ENCODE results near the gene CCDC171.

DNA sequence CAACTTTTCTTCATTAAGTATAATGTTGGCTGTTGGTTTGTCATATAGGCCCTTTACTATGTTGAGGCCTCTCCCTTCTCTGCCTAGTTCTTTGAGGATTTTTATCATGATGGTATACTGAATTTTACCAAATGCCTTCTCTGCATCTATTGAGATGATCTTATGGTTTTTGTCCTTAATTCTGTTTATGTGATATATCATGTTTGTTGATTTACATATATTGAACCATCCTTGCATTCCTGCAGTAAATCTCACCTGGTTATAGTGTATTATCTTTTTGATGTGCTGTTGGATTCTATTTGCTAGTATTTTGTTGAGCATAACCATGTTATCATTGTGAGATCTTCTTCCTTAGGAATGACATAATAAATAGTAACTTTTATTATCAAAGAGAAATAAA is 362.9 kb downstream of the CCDC171 start:
- TF ChIP-seq POLR2AphosphoS5 (IDR thresholded peaks at IDR 0.05; ENCODE audit: low read depth, low read length) (no peak), POLR2A (IDR thresholded peaks at IDR 0.05; ENCODE audit: low read depth, low read length) (no peak), TAF1 (IDR thresholded peaks at IDR 0.05; ENCODE audit: borderline replicate concordance, low read depth, low read length) (no peak)
